ENCODE data around the gene FKBP15.

DNA sequence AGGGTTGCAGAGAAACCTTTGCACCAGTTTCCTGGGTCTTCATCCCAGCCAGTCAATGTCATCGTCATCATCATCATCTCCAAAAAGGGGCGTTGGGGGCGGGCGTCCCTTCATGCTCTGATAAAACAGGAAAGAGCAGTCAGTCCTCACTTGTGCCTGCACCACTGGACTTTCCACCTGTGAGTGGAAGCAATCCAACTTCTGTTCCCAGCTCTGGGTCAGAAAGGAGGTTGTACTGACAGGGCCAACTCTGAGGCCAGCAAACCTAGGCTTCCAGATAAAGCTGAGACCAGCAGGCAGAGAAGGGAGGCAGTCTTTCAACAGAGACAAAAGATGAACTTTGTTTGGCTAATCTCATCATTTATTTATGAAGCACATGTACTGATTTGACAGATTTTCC lies 55.0 kb downstream of the FKBP15 start:
- TF ChIP-seq CTCF (IDR thresholded peaks at IDR 0.05) (no peak), POLR2A (IDR thresholded peaks at IDR 0.05) (no peak)

Measured in adrenal gland (tissue), 5 donors.